H1 (cell line): ENCODE data around the gene RGS9. TPM values are rescaled to one million over a fixed set of nuclear protein-coding genes. Genes with fewer than 3 reads are reported as not detected.

ENCODE experiments used
- CTCF ChIA-PET: fragments of 300-600 bp; sonication (Branson Sonifier 250); formaldehyde crosslinking; loops from one replicate; lab custom pipeline; 2021; ENCODE audit not compliant: partially characterized antibody; lab: Charles Lee
- POLR2A ChIA-PET: fragments of 300-600 bp; sonication (Branson Sonifier 250); formaldehyde crosslinking; loops from one replicate; lab custom pipeline; 2021; ENCODE audit warnings: inconsistent platforms; ENCODE audit not compliant: partially characterized antibody; lab: Charles Lee
- DNase-seq, 2 experiments: peaks; one replicate each; pipeline versions ENCODE4 v3.0.0 to v3.0.0-alpha.2; 2010 to 2022; ENCODE audit warnings: low spot score in 2 of 2, low read depth in 1 of 2, mixed read lengths in 1 of 2
- FAIRE-seq: peaks from 2 replicates; lab custom pipeline; 2011; peaks lifted over from hg19 to GRCh38; lab: Jason Lieb, UNC
- H2AFZ ChIP-seq: 2 replicates; pipeline ENCODE4 v1.8.1; 2012; ENCODE audit warnings: low read length, inconsistent platforms
- H2AK5ac ChIP-seq: 2 replicates; pipeline ENCODE4 v1.6.1; 2013; ENCODE audit warnings: low read depth, low read length
- H2BK120ac ChIP-seq: replicated peaks from 2 replicates; pipeline ENCODE3; 2013; ENCODE audit warnings: low read depth, low read length, inconsistent platforms
- H2BK12ac ChIP-seq: 2 replicates; pipeline ENCODE4 v1.6.1; 2013; ENCODE audit warnings: low read depth, low read length
- H2BK15ac ChIP-seq: 2 replicates; pipeline ENCODE4 v1.6.1; 2013; ENCODE audit warnings: low read length
- H2BK20ac ChIP-seq: 2 replicates; pipeline ENCODE4 v1.6.1; 2013; ENCODE audit warnings: low read length
- H2BK5ac ChIP-seq: 2 replicates; pipeline ENCODE4 v1.6.1; 2013; ENCODE audit warnings: low read depth, low read length
- H3K14ac ChIP-seq: 2 replicates; pipeline ENCODE4 v1.6.1; 2013; ENCODE audit warnings: inconsistent platforms; ENCODE audit not compliant: insufficient read length
- H3K18ac ChIP-seq: 2 replicates; pipeline ENCODE4 v1.6.1; 2013; ENCODE audit warnings: low read length; ENCODE audit errors: extremely low read depth
- H3K23ac ChIP-seq: 2 replicates; pipeline ENCODE4 v1.6.1; 2013; ENCODE audit warnings: inconsistent platforms; ENCODE audit not compliant: insufficient read length
- H3K23me2 ChIP-seq: 2 replicates; pipeline ENCODE4 v1.6.1; 2013; ENCODE audit warnings: low read depth, low read length
- H3K27ac ChIP-seq: 2 replicates; pipeline ENCODE4 v1.6.1; 2011; ENCODE audit warnings: low read depth, low read length, inconsistent platforms
- H3K27me3 ChIP-seq, 4 experiments: replicated peaks in 1 of 4; 1 replicate in 1 of 4; 2 replicates in 3 of 4; pipeline versions ENCODE4 v1.6.1 to v1.8.1; 2011 to 2013; ENCODE audit warnings: low read length in 3 of 4, mild to moderate bottlenecking in 3 of 4, inconsistent platforms in 2 of 4, mixed read lengths in 2 of 4, moderate library complexity in 1 of 4; ENCODE audit not compliant: control insufficient read depth in 3 of 4, insufficient read depth in 3 of 4; ENCODE audit errors: extremely low read depth in 1 of 4
- H3K36me3 ChIP-seq, 4 experiments: 2 replicates each; pipeline versions ENCODE4 v1.6.1 to v1.8.1; 2011 to 2013; ENCODE audit warnings: mild to moderate bottlenecking in 4 of 4, low read length in 3 of 4, moderate library complexity in 2 of 4, control low read depth in 1 of 4, inconsistent platforms in 1 of 4; ENCODE audit not compliant: insufficient read depth in 4 of 4, control insufficient read depth in 2 of 4
- H3K4ac ChIP-seq: replicated peaks from 2 replicates; pipeline ENCODE3; 2013; ENCODE audit warnings: low read length, low read depth, mixed read lengths, inconsistent platforms; ENCODE audit not compliant: insufficient read length
- H3K4me1 ChIP-seq, 4 experiments: replicated peaks in 1 of 4; 1 replicate in 1 of 4; 2 replicates in 3 of 4; pipeline versions ENCODE4 v1.6.1 to v1.8.1; 2011 to 2013; ENCODE audit warnings: low read length in 3 of 4, inconsistent platforms in 2 of 4, mixed read lengths in 1 of 4; ENCODE audit not compliant: insufficient read depth in 4 of 4, control insufficient read depth in 3 of 4
- H3K4me2 ChIP-seq, 2 experiments: 2 replicates each; pipeline versions ENCODE4 v1.6.1 to v1.8.1; 2011 to 2013; ENCODE audit warnings: low read depth in 2 of 2, low read length in 2 of 2, control low read depth in 1 of 2, inconsistent platforms in 1 of 2, mild to moderate bottlenecking in 1 of 2; ENCODE audit not compliant: insufficient read depth in 1 of 2
- H3K4me3 ChIP-seq, 4 experiments: fragments of 200-600, 300-600 bp in 1 of 4; sonication (generic), shearing (Covaris generic), sonication (Bioruptor Twin) in 1 of 4; 2 replicates each; pipeline versions ENCODE4 v1.5.1 to v1.8.1; 2011 to 2016; ENCODE audit warnings: low read length in 4 of 4, low read depth in 3 of 4, control low read depth in 2 of 4, inconsistent platforms in 2 of 4, mild to moderate bottlenecking in 2 of 4, mixed read lengths in 1 of 4, moderate library complexity in 1 of 4; ENCODE audit not compliant: insufficient read depth in 2 of 4; ENCODE audit errors: extremely low read depth in 1 of 4
- H3K56ac ChIP-seq: replicated peaks from 2 replicates; pipeline ENCODE3; 2013; ENCODE audit warnings: low read depth, mild to moderate bottlenecking, mixed read lengths, low read length, inconsistent platforms; ENCODE audit not compliant: insufficient read length
- H3K79me1 ChIP-seq: 2 replicates; pipeline ENCODE4 v1.6.1; 2013; ENCODE audit warnings: low read depth, low read length, control low read depth
- H3K79me2 ChIP-seq, 2 experiments: 2 replicates each; pipeline versions ENCODE4 v1.6.1 to v1.8.1; 2012 to 2013; ENCODE audit warnings: low read length in 2 of 2, mild to moderate bottlenecking in 2 of 2, inconsistent platforms in 1 of 2; ENCODE audit not compliant: insufficient read depth in 2 of 2, control insufficient read depth in 1 of 2
- H3K9ac ChIP-seq, 4 experiments: replicated peaks in 1 of 4; 1 replicate in 1 of 4; 2 replicates in 3 of 4; pipeline versions ENCODE4 v1.6.1 to v1.8.1; 2011 to 2013; ENCODE audit warnings: low read depth in 3 of 4, low read length in 3 of 4, control low read depth in 2 of 4, mild to moderate bottlenecking in 2 of 4, moderate library complexity in 2 of 4, inconsistent platforms in 1 of 4; ENCODE audit errors: extremely low read depth in 1 of 4
- H3K9me3 ChIP-seq, 2 experiments: 2 replicates each; pipeline versions ENCODE4 v1.6.1 to v1.8.1; 2012 to 2013; ENCODE audit warnings: mild to moderate bottlenecking in 2 of 2, moderate library complexity in 2 of 2, control low read depth in 1 of 2, inconsistent platforms in 1 of 2, low read depth in 1 of 2, low read length in 1 of 2, mixed read lengths in 1 of 2; ENCODE audit not compliant: insufficient read depth in 2 of 2
- H4K20me1 ChIP-seq, 2 experiments: replicated peaks in 1 of 2; 2 replicates each; pipeline versions ENCODE3 to v1.8.1; 2011 to 2013; ENCODE audit warnings: inconsistent platforms in 2 of 2, low read length in 2 of 2, mild to moderate bottlenecking in 1 of 2; ENCODE audit not compliant: insufficient read depth in 2 of 2, control insufficient read depth in 1 of 2
- H4K5ac ChIP-seq: 2 replicates; pipeline ENCODE4 v1.6.1; 2013; ENCODE audit warnings: low read length, low read depth, mixed read lengths, inconsistent platforms; ENCODE audit not compliant: insufficient read length
- H4K8ac ChIP-seq: 2 replicates; pipeline ENCODE4 v1.8.0; 2013; ENCODE audit warnings: mild to moderate bottlenecking, moderate library complexity, low read length, inconsistent platforms; ENCODE audit not compliant: insufficient read depth; ENCODE audit errors: extremely low read depth
- H4K91ac ChIP-seq: replicated peaks from 2 replicates; pipeline ENCODE3; 2013; ENCODE audit warnings: low read length, mixed read lengths, inconsistent platforms; ENCODE audit not compliant: insufficient read length
- ASH2L ChIP-seq: fragments of 200-600, 300-600 bp; sonication (generic); IDR thresholded peaks from one replicate; pipeline ENCODE4 v1.7.1; 2017; ENCODE audit warnings: low read length
- HDAC2 ChIP-seq, 2 experiments: fragments of 300-600 bp in 1 of 2; sonication (generic) in 1 of 2; IDR thresholded peaks; 2 replicates each; pipeline ENCODE4 v1.6.1; 2011 to 2012; ENCODE audit warnings: low read depth in 2 of 2, low read length in 2 of 2, mild to moderate bottlenecking in 2 of 2, moderate library complexity in 2 of 2, borderline replicate concordance in 1 of 2, inconsistent platforms in 1 of 2
- RAD21 ChIP-seq, 2 experiments: IDR thresholded peaks in 1 of 2; conservative IDR thresholded peaks in 1 of 2; 2 replicates each; pipeline ENCODE4 v1.6.1; 2011; ENCODE audit warnings: low read depth in 2 of 2, low read length in 2 of 2, improper control_type of control experiment in 1 of 2, inconsistent platforms in 1 of 2, mild to moderate bottlenecking in 1 of 2, moderate library complexity in 1 of 2
- SP4 ChIP-seq: IDR thresholded peaks from 2 replicates; pipeline ENCODE4 v1.6.1; 2012; ENCODE audit warnings: low read length, inconsistent platforms
- TEAD4 ChIP-seq: IDR thresholded peaks from 2 replicates; pipeline ENCODE4 v1.6.1; 2012; ENCODE audit warnings: low read depth, low read length, inconsistent platforms, mixed read lengths
- WGBS, 2 experiments: shearing (Covaris generic) in 1 of 2; methylation state at CpG; one replicate each; pipeline versions ENCODE4 v1.1.6 to v1.1.7; 2013 to 2015; ENCODE audit warnings: low lambda C conversion rate in 2 of 2, mixed read lengths in 2 of 2, inconsistent platforms in 1 of 2, low coverage in 1 of 2, missing lambda C conversion rate in 1 of 2; ENCODE audit not compliant: insufficient replicate concordance in 2 of 2, insufficient coverage in 1 of 2, insufficient read length in 1 of 2; ENCODE audit errors: extremely low coverage in 1 of 2, missing lambda C conversion rate in 1 of 2; 5-methylcytosine and 5-hydroxymethylcytosine counted together
- polyA plus RNA-seq, 7 experiments: library from polyadenylated mRNA; depleted of rRNA in 3 of 7; stranded (reverse) in 5 of 7; unstranded in 2 of 7; fragments of >200 nt in 5 of 7; fragments of 200-250 nt in 2 of 7; gene quantifications; 1 replicate in 5 of 7; 2 replicates in 1 of 7; 4 replicates in 1 of 7; pipeline versions ENCODE4 v1.2.1 to v1.2.3, GENCODE V29; 2011 to 2013; ENCODE audit warnings: missing spikeins in 2 of 7, mixed read lengths in 2 of 7
- total RNA-seq: library from RNA; stranded (reverse); fragmentation: NEBNext Ultra II Directional; extraction: Animal tissue kit (Norgen Biotek cat#: 25700); gene quantifications from 2 replicates; pipeline ENCODE4 v1.2.1, GENCODE V29; 2021
- TF ChIP-seq, protein P1 (sequence below): IDR thresholded peaks from 2 replicates; pipeline ENCODE4 v1.6.1; 2012; ENCODE audit warnings: low read length, inconsistent platforms

Gene RGS9
- total and polyA plus RNA-seq, 2 of the 8 experiments (the other 6 are each of a cell fraction or from before 2014, with no cell fraction given), result 8.9 to 20.5 TPM

- WGBS, 2 experiments, result 90% methylated on average over 9 of the region's 9 CpGs; no CpG with 5 or more reads in 1 of the 2 experiments
- H3K14ac ChIP-seq, result no peak overlapping the region
- no peak for DNase-seq
- TF ChIP-seq SP4 (no peak), TEAD4 (no peak), HDAC2 (IDR thresholded peaks at IDR 0.05; ENCODE audit: borderline replicate concordance in 1 of 2, low read depth in 2 of 2, low read length in 2 of 2) (no peak), ASH2L (no peak), RAD21 (IDR thresholded peaks at IDR 0.05 in 1 of 2, conservative IDR thresholded peaks at IDR 0.05 in 1 of 2; ENCODE audit: low read depth in 2 of 2, low read length in 2 of 2) (no peak)
- TF ChIP-seq, protein P1, sequence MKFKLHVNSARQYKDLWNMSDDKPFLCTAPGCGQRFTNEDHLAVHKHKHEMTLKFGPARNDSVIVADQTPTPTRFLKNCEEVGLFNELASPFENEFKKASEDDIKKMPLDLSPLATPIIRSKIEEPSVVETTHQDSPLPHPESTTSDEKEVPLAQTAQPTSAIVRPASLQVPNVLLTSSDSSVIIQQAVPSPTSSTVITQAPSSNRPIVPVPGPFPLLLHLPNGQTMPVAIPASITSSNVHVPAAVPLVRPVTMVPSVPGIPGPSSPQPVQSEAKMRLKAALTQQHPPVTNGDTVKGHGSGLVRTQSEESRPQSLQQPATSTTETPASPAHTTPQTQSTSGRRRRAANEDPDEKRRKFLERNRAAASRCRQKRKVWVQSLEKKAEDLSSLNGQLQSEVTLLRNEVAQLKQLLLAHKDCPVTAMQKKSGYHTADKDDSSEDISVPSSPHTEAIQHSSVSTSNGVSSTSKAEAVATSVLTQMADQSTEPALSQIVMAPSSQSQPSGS, result no peak
- TF ChIP-seq, all 59 proteins: peak for 0
- no peak overlapping the region for H3K4ac ChIP-seq
- no peaks in the 10 kb centered on the region for H3K9me3 ChIP-seq
- no peaks in the 10 kb centered on the region for H3K79me1 ChIP-seq
- H3K56ac ChIP-seq, result no peak overlapping the region
- no peak overlapping the region for H2AK5ac ChIP-seq
- H3K23ac ChIP-seq, result no peak overlapping the region
- H2BK20ac ChIP-seq, result 0 out of 2 replicates have a peak overlapping the region, but pooled peaks have one; percentile 27
- peaks cover 0 to 4% (median 1%) of the 10 kb centered on the region in 4 experiments; a peak in 2 of 7 replicates for H3K4me1 ChIP-seq
- no peaks in the 10 kb centered on the region for H4K20me1 ChIP-seq
- H3K18ac ChIP-seq, result no peak overlapping the region
- H3K9ac ChIP-seq, result no peak overlapping the region
- no peak overlapping the region for H2BK5ac ChIP-seq
- H4K5ac ChIP-seq, result no peak overlapping the region
- FAIRE-seq, result no peak
- no peak overlapping the region for H2BK12ac ChIP-seq
- no peaks in the 10 kb centered on the region for H3K23me2 ChIP-seq
- H3K4me3 ChIP-seq, result no peak overlapping the region
- no peak overlapping the region for H2BK120ac ChIP-seq
- POLR2A ChIA-PET, result no interaction called here
- CTCF ChIA-PET, result interaction anchor here (1.1 to 1.8 kb wide), 3 partner anchors 8 to 218 kb away, joined by 3 to 8 read pairs (median 4); partner anchors contain the start of gene RGS9
- H2BK15ac ChIP-seq, result no peak overlapping the region
- H3K36me3 ChIP-seq, result no peaks in the 10 kb centered on the region
- no peak overlapping the region for H2AFZ ChIP-seq
- H4K91ac ChIP-seq, result no peak overlapping the region
- H3K27ac ChIP-seq, result no peak overlapping the region
- H3K79me2 ChIP-seq, result no peaks in the 10 kb centered on the region
- H3K4me2 ChIP-seq, result no peak overlapping the region
- H3K27me3 ChIP-seq, result no peaks in the 10 kb centered on the region
- no peak overlapping the region for H4K8ac ChIP-seq
These were observed 56.6 kb downstream of the RGS9 start for GRCh38 chr17:65193716-65194293.
